GM13976 (cell line): ENCODE results near the gene ITPR1.

ENCODE experiments used
- DNase-seq: peaks from one replicate; pipeline ENCODE4 v3.0.0; 2012; ENCODE audit warnings: low spot score
- in situ Hi-C: fragments of 300-500 bp; cut with MboI; formaldehyde crosslinking; loops from one replicate; pipeline ENCODE4 v1.12.0; 2022; ENCODE audit warnings: low sequenced_read_pairs, mixed read lengths, inconsistent platforms; ENCODE audit not compliant: unreplicated experiment
- TF ChIP-seq, protein P1 (sequence below): IDR thresholded peaks from 2 replicates; pipeline ENCODE4 v1.5.1; 2012; ENCODE audit warnings: borderline replicate concordance, mild to moderate bottlenecking; ENCODE audit not compliant: insufficient read depth; ENCODE audit errors: extremely low read depth, missing control alignments, control extremely low read depth

The ITPR1 gene

DNA sequence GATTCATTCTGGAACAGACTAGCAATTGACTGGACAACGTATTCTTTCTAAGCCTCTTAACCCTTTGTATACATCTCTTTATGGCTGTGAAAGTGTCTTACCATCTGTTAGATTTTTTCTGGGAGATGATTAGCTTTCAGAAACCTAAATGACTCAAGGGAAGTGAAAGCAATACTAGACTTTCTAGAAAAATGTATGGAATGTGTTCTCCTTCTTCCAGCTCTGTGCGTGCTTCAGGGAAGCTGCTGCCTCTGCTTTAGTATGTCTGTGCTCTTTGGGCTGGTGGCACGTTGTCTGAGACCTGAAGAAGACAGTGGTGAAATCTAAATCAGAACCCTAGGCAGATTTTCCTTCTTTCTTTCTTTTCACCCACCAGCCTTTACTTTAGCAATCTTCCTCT is 89.5 kb downstream of the ITPR1 start:
- DNase-seq, result no peak
- in situ Hi-C loops, result no loop called here
- TF ChIP-seq, protein P1, sequence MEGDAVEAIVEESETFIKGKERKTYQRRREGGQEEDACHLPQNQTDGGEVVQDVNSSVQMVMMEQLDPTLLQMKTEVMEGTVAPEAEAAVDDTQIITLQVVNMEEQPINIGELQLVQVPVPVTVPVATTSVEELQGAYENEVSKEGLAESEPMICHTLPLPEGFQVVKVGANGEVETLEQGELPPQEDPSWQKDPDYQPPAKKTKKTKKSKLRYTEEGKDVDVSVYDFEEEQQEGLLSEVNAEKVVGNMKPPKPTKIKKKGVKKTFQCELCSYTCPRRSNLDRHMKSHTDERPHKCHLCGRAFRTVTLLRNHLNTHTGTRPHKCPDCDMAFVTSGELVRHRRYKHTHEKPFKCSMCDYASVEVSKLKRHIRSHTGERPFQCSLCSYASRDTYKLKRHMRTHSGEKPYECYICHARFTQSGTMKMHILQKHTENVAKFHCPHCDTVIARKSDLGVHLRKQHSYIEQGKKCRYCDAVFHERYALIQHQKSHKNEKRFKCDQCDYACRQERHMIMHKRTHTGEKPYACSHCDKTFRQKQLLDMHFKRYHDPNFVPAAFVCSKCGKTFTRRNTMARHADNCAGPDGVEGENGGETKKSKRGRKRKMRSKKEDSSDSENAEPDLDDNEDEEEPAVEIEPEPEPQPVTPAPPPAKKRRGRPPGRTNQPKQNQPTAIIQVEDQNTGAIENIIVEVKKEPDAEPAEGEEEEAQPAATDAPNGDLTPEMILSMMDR, result no peak

DNA sequence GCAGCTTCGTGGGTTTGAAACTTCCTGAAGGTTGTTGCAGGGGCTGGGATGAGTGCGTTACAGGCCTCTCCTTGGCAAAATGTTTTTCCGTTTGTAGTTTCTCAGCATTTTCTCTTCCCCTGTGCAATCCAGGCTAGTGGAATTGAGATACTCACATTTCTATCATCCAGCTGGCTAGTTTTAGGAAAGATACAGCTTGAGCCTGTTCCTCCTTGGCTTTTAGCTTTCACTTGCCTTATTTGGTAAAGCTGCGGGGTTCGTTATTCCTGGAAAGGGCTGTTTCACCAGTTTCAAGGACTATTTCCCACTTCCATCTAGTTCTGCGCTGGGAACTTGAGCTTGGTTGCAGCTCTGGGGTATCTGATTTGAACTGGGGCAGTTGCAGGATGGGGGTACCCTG is 90.3 kb downstream of the ITPR1 start:
- TF ChIP-seq, protein P1, result no peak
- DNase-seq, result no peak
- in situ Hi-C loops, result no loop called here

DNA sequence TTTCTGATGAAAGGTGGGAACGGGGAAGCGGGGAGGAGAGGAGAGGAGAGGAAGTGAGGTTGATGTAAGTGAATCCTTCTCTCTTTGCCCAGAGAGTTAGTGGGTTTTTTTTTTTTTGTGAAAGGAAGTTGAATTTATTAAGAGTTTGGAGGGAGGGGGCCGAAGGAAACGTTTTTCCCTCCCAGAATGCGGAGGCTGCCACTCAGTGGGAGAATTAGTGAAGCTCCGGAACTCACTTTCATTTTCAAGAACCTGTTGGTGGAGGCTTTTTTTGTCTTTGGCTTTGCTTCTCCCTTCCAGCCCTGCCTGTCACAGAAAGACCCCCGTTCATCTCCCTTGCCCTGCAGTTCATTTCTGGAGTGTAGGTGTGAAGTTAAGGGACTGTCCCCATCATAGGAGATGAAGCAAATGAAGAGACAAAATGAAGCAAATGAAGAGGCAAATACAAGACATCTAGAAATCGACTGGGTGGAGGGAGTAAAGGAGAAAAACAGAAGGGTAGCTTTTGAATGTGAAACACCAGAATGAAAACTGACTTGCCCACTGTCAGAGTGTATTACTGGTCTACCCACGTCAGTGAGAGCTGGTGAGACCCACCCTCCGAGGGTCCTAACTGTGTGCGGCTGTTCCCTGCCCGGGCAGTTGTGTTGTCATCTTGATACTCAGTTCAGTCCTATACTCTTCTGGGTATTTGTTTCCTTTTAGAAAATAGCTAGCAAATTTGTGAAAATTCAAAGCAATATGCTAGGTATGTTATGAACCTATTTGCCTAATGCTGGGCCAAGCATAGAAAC is 91.5 kb downstream of the ITPR1 start:
- TF ChIP-seq, protein P1, result peak; percentile 33
- in situ Hi-C loops, result no loop called here
- DNase-seq, result peak; percentile 39

DNA sequence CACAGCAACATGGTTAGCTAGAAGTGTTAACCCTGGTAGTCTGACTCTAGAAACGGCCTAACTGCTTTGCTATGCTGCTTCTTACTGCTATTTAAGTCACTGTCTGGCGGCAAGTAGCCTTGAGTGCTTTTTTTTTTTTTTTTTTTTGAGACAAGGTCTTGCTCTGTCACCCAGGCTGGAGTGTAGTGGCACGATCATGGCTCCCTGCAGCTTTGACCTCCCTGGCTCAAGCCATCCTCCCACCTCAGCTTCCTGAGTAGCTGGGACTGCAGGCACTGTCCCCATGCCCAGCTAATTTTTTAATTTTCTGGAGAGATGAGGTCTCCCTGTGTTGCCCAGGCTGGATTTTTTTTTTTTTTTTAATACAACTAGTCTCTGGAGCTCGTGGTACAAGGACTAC is 93.2 kb downstream of the ITPR1 start:
- TF ChIP-seq, protein P1, result no peak
- DNase-seq, result no peak
- in situ Hi-C loops, result no loop called here

DNA sequence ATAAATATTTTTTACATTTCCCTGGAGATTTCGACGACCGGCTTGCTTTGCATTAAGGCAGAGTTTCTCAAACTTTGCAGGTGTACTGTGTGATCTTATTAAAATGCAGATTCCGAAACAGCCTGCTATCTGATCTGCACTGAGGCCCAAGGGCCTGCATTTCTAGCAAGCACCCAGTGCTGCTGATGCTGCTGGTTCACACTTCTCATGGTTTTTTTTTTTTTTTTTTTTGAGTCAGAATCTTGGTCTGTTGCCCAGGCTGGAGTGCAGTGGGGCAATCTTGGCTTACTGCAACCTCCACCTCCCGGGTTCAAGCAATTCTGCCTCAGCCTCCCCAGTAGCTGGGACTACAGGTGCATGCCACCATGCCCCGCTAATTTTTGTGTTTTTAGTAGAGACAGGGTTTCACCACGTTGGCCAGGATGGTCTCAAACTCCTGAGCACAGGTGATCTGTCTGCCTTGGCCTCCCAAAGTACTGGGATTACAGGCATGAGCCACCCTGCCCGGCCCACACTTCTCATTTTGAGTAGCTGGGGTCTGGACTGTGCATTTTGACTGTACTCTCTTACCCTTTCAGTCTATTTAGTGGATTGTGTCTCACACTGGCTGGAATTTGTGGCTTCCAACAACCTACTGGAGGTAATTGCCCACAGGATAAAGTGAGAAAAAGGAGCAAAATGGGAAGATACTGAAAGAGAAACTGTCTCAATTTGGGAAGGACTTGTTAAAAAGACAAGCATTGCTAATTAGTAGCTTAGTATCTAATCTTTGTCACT is 94.1 kb downstream of the ITPR1 start:
- no peak for DNase-seq
- TF ChIP-seq, protein P1, result no peak
- in situ Hi-C loops, result no loop called here

DNA sequence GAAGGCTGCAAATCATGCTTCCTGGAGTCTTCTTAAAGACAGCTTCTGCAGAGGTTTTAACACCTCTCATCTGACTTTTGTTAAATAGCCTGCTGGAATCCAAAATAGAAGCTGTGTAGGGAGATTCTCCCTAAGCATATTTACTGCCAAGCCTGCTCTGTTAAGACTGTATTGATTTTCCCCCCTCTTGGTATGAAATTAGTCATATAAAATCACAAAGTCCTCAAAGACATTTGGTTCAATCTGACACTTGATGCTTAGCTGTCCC is 94.6 kb downstream of the ITPR1 start:
- TF ChIP-seq, protein P1, result no peak
- in situ Hi-C loops, result no loop called here

More for the DNA sequence above, 94.6 kb downstream of the ITPR1 start:
- DNase-seq, result no peak
